ENCODE measurements around the gene MXRA5.
A peak's percentile ranks its signal among the peaks of the same experiment; 100 is the strongest.
"Not testable (repeated sequence)": the region's sequence is repeated elsewhere in the genome, so short reads cannot be mapped to it uniquely, and the experiment has no call there.

Gene MXRA5

DNA sequence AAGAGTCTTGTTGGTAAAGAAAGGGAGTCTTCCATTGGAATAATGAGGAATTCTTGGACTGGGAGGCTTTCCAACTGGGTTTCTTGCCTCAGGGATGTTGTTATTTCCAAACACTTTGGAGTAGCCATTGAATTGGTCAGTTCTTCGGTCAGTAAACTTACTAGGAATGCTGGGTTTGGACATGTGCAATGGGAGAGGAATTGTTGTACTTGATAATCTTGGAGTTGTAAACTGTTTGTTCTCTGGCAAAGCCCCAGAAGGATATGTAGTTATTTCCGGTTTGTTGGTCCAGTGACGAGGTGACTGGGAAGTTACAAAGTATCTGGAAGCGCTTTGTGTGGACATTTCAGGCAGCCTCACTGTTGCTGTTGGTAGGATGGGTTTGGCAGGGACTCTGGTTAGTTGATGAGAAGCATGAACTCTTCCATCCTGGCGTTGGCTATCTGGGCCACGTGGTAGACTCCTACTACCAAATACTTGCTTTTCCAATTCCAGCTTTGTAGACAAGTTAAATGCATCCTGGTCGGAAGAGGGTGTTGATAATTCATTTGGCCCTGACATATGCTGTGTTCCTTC is 25.9 kb downstream of the MXRA5 start:
- no peak for DNase-seq

DNA sequence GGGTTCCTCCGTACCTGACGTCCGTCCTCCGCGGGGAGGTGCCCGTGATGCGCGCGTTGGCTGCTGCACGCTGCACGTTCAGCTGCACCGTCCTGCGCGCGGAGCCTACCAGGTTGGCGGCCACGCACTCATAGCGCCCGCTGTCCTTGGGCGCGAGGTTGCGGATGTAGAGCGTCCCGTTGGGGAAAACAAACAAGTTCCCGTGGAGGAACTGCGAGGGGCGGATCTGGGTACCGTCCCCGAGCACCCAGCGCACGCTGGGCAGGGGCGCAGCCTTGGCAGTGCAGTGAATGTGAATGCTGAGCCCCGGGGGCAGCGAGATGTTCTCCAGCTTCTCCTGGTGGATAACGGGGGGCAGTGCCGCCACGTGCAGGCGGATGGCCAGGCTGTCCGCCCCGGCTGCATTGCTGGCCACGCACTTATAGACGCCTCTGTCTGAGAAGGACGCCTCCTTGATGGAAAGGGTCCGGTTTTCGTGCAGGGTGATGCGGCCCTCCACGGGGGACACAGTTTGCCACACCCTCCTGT is 29.2 kb downstream of the MXRA5 start:
- DNase-seq: no peak

DNA sequence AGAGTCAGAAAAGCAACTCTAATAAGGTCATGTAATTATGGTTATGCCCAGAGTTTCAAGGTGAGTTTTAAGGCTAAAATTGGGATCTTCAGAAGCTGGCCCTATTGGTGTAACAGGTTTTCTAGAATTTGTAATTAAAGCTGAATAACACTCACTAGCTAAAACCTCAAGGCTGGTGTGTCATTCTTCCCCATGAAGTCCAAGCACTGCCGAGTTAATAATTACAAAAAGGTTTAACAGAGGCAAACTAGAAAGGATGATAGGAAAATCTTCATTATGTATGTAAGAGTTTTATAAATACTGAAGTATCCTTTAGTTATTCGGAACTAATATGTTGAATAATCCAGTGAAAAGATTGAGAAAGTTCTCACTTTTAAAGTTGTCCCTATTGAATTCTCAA is 34.3 kb downstream of the MXRA5 start:
- DNase-seq: no peak

DNA sequence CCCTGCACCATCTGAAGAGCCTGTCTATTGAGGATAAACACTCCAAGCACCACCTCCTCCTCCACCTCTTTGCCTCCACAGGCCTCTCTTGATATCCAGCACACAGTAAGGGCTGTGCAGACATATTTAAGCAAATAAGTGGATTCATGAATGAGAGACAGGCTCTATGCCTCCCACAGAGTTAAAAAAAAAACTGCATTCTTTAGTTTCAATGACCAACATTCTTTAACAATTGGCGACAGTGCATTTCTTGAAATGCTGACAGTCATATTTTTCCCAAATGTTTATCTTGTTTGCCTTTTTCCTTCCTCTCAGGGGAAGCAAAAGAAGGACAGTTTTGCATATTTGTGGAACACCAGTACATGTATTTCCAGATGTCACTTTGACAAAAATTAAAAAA is 38.6 kb downstream of the MXRA5 start:
- DNase-seq: no peak

DNA sequence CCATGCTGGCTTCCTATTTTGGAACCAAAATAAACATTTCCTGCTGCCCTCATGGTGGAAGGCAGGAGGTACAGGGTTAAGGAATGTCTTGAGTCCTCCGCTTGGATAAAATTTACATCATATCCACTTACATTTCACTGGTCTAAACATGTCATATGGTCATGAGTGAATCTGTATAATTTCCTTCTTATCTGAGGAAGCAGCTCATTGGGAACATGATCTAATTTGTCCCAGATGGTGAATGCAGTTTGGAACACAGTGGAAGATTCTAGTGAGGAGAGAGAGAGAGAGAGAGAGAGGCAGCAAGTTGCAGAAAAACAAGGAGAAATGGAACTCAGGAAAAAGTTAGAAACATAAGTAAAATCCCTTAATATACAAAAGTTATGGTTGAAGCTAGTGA is 46.8 kb downstream of the MXRA5 start:
- DNase-seq: no peak

DNA sequence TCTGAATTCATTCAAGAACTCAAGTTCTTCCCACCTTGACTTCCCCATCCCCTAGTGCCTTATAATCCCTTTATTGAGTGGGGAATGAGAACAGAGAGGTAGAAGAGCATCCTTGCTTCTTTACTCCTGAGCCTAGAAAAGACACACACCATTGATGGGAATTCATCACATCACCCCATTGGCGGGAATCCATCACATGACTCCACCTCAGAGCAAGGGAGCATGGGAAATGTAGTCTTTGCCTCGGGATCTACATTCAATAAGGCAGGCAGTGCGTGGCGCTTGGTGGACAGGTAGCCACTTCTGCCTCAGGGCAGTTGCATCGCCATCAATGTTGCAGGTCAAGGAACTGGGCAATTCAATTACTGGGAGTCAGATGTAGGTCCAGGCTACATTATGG is 50.7 kb downstream of the MXRA5 start:
- DNase-seq: no peak

DNA sequence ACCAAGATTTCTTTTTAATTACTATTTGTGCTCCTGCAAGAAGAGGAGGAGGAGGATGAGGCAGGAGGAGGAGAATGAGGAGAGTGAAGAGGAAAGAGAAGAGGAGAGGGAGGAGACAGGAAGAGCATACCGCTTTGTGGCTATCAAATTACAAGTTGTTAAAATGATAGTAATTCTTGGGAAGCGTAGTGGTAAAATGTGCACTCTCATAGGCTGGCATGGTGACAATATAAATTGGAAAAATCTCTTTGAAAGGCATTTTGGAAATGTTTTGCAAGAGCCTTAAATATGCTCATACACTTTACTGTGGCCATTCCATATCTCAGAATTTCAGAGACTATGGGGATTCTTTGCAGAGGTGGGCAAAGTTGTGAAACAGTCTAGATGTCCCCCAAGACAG is 53.2 kb downstream of the MXRA5 start:
- DNase-seq: no peak

DNA sequence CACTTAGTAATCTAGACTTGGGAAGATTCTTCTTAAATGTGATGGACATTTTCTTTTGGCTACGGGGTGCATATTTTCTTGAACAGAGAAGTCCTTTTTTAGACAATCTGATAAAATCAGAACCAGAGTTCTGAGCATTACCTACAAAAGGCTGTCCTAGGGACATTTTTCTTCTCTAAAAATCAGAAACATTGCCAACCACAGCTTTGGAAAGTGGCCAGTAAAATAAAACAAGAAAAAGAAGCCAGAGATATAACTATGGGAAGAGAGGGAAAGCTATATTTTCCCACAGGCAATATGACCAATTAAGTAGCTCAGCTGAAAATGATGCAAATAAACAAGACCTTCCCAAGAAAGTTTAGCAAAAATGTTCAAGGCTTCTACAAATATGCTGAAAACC is 55.9 kb downstream of the MXRA5 start:
- DNase-seq: no peak

DNA sequence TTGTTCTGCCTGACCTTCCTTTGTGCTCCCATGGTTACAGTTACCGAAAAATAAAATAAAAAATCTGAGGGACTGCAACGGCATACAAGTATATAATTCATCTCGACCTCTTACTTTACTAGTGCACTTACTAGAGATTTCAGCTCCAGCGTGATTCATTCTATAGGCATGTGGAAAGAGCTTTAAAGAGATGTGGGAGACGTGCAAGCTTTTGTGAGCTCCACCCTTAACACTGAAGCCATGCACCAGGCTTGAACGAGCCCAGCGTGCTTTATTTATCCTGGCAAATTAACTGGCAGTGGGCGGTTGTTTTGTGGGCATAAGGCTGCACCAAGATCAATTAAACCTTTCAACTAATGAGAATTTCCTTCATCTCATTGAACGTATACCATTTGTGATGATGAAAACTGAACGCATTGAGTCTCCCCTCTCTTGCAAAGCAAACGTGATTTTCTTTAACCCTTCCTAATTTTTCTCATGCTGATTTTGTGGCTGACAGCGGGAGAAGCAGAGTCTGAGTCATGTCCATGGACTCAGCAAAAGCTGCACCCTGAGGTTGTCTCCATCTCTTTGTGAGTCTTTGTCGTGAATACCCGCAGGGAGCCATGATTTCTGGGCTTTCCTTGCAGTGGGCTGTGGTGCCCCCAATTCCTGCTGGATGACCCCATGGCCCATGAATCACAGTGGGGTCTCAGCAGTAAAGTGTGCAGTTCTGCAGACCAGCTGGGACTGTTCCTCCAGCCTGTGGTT is 60.1 kb downstream of the MXRA5 start:
- no peak for DNase-seq

DNA sequence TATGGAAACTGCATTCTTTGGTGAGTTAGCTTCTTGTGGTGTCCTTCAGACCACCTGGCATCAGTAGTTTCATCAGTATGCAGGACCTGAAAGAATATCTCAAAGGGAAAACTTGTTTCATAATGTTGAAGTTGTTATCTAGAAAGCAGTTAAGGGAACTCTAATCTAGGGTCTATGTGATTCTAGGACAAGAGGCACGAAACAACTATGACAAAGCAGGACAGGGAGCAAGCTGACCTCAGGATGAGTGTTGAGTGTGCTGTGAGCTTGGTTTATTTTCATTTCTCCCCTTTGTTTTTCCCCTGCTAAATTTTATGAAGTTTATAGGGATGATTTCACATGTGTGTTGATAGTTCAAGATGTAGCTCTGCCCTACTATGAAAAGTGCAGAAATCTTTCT is 65.7 kb downstream of the MXRA5 start:
- no peak for DNase-seq

DNA sequence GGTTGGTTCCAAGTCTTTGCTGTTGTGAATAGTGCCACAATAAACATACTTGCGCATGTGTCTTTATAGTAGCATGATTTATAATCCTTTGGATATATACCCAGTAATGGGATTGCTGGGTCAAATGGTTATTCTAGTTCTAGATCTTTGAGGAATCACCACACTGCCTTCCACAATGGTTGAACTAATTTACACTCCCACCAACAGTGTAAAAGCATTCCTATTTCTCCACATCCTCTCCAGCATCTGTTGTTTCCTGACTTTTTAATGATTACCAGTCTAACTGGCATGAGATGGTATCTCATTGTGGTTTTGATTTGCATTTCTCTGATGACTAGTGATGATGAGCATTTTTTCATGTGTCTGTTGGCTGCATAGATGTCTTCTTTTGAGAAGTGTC is 72.8 kb downstream of the MXRA5 start:
- DNase-seq: not testable (repeated sequence)

DNA sequence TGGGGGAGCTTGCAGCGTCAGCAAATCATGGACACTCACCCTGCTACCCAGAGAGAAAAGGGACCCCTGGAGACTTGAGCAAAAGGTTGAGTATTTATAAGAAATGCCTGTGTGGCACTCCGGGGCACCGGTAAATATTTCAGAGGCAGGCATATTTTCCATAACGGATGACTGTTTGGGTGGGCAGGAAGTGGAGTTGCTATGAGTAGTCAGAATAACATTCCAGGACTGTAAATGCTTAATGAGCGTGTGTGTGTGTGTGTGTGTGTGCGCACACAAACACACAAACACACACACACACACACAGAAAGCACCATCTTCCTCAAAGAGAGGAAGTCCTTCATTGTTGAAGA is 74.6 kb downstream of the MXRA5 start:
- DNase-seq: no peak

DNA sequence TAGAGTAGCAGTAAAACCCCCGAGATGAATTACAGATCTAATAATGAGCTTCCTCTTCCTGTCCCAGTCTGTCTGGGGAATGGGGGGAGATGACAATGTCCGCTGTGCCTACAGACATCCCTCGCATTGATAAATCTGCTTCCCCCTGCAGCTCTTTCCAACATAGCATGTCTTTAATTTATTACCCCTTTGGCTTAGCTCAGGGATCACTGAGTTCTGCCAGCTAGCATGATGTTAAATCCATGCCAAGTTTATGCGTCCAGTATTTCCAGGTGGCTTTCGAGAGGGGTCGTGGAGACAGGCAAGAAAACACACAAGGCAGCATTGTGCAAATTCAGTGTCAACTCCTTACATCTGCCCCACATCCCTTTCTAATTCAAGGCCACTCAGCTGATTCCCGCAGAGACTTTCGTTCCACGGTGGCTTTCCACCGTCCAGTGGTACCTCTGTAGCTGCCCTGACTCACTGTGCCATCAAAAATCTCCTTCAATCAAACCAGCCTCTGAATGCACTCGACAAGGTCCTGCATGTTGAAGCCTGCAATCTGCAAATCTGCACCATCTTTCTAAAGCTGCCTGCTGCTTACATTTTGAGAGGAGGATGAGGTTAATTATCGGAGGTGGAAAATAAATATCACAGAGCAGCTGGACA is 75.1 kb downstream of the MXRA5 start:
- no peak for DNase-seq

DNA sequence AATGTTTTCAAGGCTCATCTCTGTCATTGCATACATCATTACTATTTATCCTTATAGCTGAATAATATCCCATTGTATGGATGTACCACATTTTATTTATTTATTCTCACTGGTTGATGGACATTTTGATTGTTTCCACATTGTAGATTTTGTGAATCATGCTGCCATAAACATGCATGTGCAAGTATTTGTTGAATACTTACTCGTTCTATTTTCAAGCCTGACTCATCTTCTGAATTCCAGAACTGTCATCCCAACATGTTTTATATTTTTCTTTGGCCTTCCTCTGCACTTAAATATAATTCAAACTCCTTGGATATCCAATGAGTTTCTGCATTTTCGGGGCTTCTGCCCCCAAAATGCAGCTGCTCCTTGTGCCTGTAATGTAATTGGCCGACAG is 77.6 kb downstream of the MXRA5 start:
- DNase-seq: no peak

DNA sequence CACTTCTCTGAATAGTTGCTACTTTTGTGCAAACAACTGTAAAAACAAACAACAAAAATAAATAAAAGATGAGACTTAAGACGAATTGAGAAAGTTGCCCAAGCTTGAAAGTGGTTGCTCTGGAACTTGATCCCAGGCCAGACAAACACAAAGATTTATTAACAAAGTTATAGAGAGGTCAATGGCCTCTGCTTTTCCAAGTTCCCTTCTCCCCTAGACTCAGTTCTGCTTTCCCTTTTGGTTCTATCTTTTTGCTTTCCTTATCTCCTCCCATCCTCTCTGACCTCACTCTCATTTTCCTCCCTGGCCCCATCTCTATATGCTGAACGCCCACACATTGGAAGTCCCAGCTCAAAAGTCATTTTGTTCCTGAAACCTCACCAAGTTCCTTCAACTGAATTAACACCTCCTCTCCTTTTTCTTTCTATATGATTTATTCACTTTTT is 82.7 kb downstream of the MXRA5 start:
- DNase-seq: no peak

DNA sequence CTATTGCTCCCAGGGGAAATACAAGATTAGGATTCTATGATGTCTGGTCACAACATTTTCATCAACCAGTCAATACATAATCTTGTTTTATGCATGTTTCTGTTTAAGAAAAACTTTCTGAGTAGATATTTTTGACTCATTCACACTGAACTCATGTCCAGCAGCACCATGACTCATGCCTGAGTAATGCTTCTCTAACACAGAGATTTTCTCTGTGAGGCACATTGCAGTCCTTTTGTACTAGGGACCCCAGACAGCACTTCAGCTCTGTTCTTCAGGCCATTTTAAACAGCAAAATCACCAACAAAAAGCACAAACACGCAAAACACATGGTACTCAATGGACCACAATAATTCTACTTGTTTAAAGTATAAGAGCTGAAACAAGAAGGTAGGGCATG is 83.6 kb downstream of the MXRA5 start:
- DNase-seq: peak; percentile 13

Measured in 8988T (cell line).